Daoy (cell line): Measurements from ENCODE around the gene RPN2. TPM values are rescaled to one million over a fixed set of nuclear protein-coding genes. Genes with fewer than 3 reads are reported as not detected.

Experiments
- DNase-seq: peaks from one replicate; pipeline ENCODE4 v3.0.0-alpha.2; 2015; ENCODE audit warnings: low read depth
- total RNA-seq: library from RNA; depleted of rRNA; stranded (reverse); fragments of >200 nt; shearing (Covaris generic); gene quantifications from 2 replicates; pipeline ENCODE4 v1.2.3, GENCODE V29; 2014

The RPN2 gene
- total RNA-seq, 1 experiment from 2014 or later = 187 TPM

DNA sequence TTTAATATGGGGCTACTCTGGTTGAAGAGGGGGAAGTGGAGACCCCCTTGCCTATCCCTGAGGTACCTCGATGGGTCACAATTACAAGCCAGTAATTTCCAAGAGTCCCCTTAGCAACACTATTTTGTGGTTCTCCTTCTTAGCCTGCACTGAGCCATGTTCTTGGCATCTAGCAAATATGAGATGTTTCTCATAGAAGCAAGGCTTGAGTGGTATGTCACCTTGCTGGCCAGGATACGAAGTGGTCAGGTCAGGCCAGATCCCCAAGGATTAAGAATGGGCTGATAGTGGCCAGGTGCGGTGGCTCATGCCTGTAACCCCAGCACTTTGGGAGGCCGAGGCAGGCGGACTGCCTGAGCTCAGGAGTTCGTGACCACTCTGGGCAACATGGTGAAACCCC, 84.6 kb downstream of the RPN2 start:
- no peak for DNase-seq

DNA sequence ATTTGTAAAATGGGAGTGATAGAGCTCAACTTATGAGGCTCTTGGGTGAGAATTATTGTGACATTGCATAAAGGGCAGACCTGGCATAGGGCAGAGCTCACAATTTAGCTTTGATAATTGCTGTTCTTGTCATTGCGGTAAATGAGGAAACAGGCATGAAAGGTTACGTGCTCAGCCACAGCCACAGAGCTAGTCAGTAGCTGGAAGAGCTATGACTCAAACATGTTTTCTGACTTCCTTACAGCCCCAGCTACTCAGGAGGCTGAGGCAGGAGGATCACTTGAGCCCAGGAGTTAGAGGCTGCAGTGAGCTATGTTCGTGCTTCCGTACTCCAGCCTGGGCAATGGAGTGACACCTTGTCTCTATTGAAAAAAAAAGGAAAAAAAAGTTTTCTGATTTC, 86.0 kb downstream of the RPN2 start:
- peak; percentile 24 for DNase-seq

DNA sequence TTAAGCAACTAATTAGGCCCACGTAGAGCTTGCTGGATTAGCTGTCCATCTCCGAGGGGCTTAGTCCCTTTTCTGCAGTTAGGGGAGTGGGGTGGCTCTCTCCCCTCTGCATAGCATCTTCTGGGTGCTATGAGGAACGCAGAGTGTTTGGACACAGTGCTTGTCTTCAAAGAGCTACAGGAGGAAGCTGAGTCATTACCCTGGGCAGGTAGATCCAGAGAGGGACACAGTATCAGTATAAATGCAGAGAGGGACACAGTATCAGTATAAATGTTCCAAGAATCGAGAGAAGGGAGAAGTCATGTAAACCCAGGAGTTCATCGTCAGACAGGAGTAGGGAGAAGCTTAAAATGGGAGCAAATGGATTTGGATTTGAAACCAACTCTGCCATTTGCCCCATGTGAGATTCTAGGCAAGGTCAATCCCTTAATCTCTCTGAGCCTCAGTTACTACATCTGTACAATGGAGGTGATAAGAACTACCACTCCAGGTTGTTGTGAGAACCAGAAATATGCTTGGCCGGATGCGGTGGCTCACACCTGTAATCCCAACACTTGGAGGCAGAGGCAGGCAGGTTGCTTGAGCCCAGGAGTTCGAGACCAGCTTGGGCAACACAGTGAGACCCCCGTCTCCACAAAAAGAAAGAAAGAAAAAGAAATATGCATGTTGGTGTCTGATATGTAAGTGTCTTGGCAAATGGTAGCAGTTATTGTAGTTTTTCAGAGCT, 88.0 kb downstream of the RPN2 start:
- no peak for DNase-seq

DNA sequence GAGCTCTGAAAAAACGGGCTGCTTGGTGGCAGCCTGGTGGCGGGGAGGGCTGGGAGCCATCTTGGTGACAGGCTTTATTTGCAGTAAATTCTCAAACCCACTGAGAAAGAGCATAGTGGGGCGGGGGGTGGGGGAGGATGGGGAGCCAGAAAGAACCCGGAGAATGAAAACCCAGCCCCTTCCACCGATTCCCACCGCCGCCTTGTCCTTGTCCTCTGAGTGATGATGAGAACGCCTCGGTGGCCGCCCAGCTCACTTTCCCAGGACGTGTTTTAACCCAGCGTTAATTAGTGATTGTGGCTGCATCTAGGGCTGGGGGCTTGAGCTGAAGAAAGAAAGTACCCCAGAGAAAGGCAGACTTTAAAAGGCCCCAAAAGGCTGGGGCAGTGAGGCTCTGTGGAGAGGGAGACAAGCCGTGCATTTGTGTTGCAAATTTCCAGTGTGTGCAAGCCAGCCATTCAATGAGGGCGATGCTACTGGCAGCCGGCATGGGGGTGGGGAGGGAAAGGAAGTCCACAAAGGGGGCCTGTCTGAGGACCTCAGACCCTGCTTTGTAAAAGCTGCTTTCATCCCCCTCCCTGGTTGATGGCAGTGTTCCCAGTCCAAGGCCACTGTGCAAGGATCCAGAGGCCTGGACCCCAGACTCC, 88.7 kb downstream of the RPN2 start:
- DNase-seq = no peak

DNA sequence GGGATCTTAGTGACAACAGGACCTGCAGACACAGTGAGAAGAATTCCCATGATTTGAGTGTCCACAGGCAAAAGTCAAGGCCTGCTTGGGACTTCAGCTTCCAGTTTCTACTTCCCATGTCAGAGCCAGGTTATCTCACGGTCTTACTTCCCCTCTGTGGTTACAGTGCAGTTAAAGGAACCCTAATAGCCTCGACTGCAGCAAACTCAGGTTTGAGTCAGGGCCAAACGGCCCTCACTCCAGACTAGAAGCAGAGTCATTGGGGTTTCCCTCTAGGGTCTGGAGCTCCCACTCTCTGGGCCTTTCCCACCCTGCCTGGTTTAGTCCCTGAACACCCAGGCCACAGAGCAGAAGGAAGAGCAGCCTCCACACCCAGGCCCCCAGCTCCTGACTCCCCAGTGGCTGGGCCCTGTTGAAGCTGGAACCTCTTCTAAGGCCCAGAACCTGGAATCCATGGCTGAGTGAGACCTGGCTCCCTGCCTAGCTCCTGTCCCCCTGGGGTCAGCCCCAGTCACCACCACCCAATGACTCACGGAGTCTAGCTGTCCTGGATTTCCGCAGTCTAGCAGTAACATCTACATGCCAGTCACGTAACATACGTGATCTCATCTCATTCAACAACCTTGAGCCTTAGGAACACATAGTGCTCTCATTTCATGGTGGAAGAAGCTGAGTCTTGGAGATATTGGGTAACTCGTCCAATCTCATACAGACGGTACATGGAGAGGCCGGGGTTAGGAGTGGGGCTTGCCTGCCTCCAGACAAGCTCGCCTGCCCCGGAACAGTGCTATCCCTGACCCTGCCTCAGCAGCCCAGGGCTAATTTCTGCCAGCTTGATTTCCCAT, 91.7 kb downstream of the RPN2 start:
- DNase-seq = peak; percentile 82

DNA sequence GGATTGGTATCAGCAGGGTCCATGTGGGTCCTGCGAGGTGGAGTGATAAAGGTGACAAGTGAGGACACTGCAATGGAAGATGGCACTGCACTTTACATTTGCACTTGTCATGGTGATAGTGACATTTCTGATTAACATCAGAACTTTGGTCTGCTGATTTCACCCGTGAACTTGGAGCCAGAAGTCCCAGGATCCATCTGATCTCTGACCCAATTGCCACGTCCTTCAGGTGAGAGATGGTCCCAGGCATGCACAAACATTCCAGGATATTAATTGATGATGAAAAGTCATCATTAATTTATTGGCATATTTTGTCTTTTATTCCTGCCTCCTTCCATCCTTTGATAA, 92.3 kb downstream of the RPN2 start:
- no peak for DNase-seq

DNA sequence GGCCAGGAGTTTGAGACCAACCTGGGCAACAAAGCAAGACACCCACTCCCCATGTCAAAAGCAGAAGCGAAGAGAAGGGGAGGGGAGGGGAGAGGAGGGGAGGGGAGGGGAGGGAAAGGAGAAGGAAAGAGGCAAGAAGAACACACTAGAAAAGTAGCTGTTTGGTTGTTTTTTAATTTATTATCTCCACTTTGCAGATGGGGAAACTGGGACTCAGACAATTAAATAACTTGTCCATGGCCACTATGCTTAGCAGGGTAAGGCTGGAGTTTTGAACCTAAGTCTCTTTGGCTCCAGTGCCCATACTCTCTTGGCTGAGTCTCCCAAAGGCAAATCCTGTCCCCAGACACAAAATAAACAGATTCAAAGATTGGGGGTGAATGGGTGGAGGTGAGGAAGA, 94.9 kb downstream of the RPN2 start:
- DNase-seq = no peak

DNA sequence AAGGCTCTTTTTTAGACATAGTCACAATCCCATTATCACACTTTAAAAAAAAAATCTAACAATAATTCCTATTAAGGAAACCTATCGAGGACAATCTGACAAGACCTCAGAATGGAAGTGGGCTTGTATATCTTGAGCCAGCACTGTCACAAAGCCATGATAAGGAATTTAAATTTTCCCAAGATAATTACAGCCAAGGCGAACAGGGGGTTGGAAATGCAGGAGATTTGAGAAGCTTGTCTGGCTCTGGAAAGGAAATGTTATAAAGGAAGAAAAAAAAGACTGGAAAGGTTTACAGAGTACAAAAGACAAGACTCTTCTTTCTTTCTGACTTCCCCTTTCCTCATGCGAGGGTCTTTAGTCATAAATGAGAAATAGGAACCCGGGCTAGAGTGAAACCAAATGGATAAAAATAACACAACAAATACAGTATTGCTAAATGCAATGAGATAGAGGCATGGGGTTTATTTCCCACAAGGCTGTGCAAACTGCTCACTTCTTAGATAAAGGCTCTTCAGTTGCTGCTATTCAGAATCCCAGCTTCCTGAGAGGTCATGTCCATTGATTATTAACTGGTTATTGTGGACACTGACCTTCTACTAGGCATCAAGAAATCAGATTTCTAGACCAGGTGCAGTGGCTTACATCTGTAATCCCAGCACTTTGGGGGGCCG, 95.9 kb downstream of the RPN2 start:
- DNase-seq = no peak

DNA sequence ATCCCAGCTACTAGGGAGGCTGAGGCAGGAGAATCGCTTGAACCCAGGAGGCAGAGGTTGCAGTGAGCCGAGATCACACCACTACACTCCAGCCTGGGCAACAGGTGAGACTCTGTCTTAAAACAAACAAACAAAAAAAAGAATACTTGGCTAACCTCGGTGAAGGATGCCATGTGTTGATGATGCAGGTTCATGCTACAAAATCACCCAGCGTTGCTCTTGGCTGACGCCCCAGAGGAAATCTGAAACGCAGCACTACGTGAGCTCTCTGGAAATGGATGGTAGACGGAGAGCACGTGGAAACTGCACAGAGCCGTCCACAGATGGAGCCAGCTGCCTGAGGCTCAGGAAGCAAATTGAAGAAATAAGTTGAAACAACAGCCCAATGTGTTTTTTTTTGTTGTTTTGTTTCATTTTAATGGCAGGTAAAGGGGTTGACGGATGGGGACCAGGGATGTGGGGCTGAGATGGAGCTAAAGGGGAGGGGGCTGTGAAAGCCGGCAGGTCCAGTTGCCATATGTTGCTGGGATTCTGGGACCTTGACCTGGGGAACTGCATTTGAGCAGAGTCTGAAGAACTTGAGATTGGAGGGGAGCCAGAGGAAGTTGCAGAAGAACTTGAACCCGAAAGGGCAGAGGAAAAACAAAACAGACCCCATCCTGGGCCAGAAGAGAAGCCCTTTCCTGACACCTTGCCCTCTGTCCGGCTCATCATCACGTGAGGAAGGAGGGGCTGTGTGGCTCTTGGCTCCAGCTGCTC, 97.5 kb downstream of the RPN2 start:
- DNase-seq = peak; percentile 46

DNA sequence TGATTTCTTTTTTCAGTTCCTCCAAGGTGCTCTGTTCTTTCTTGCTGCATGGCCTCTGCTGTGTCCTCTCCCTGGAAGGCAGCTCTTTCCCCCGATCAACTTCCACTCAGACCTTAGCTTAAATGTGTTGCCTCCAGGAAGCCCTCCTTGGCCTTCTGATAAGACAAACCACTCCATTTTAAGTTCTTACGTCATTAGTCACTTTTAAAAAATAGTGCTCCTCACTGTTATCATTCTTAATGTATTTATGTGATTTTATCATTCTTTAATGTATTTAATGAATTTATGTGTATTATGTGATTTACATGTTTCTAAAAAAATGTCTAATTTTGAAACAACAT, 98.1 kb downstream of the RPN2 start:
- no peak for DNase-seq

DNA sequence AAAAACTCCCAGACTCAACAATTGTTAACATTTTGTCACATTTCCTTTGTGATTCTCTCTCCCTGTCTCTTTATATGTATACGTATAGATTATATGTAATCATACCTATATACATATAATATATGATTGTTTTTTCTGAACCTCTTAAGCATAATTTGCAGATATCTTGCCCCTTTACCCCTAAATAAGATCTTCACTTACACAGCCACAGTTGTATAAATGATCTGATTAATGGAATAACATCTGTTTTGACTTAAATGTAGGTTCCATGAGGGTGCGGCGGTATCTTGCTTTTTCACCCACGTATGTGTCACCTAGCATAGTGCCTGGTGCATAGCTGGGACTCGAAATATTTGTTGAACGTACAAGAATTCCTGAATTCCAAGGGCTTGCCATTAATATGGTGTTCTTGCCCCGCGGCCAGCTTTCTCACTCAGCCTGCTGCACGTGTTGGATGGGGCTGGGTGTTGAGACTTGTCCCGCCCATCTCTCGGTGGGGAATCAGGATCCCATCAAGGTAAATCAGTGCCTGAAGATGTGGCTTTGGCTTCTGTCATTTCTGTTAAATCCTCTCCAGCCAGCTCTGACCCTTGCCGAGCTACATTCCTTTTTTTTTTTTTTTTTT, 99.9 kb downstream of the RPN2 start:
- no peak for DNase-seq

DNA sequence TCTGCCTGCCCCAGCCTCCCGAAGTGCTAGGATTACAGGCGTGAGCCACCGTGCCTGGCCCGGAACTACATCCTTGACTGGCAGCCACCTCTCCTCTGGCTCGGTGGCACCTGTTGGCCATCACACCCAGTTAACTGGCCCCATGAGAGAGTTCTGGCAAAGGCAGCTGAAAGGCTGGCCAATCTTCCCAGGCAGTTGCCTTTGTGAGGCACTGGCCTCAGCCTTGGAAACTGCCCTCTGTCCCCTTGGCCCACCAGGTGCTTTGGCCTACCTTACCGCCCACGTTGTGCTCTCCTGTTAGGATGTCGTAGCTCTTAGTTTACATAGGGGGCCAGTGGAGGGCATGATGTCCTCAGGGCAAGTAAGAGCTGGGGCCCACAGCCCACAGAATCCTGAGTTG, 100.7 kb downstream of the RPN2 start:
- DNase-seq = no peak

DNA sequence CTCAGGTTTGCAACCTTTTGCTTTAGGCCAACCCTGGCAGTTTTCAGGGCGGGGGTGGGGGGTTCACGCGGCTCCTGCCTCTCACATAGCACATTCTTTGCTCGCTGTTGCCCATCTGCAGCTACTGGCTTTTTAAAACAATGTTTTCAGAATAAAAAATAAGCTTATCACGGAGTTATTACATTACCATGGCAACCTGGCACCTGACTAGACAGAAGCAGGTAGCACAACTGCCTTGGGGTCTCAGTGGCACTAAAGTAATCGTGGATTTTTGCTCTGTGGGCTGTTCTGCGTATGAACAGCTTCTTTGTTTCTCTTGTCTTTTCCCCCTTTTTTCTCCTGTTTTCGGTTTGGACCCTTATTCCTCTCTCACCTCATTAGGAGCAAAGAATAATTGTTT, 101.3 kb downstream of the RPN2 start:
- no peak for DNase-seq

DNA sequence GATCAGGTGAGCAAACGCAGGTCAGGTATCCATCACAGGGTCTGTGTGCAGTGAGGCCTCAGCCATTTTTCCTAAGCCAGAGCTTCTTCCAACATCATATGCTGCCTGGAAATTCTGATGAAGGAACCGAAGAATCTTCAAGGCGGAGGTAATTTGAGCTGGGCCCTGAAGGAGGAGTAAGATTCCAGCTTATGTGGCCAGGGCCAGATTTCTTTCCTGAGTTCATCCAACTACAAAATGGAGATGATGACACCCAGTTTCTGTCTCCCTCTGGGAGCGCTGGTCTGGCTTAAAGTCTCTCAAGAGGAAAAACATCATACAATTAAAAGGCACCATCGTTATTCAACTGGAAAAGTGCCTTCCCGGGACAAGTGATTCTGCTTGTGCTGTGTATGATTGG, 103.4 kb downstream of the RPN2 start:
- DNase-seq = peak; percentile 15

DNA sequence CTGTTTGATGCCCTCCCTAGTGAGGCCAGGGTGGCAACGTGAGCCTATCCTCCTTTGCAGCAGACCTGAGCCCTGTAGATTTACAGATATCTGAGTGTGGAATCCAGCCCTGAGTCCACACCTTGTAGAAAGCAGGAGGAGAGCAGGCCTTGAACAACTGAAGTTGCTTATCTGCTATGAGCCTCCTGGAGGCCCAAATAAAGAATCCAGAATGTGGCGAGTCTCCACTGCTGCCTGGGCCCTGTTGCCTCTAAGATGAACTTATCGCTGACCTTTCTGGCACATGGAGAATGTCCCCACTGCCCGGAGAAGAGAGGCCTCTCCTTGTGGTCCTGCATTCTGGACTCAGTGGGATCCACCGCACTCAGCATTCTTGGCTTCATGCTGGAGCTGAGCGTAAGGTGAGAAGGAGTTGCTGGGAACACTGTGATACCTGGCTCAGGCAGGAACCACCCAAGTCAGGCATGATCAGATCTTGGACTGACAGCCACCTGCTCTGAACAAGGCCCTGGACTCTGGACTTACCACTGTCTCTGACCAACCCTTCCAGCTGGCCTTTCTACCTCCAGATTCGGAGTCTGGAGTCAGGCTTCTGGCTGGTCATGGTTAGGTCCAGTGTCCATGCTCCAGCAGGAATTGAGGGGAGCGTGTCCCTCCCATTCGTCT, 104.5 kb downstream of the RPN2 start:
- no peak for DNase-seq

DNA sequence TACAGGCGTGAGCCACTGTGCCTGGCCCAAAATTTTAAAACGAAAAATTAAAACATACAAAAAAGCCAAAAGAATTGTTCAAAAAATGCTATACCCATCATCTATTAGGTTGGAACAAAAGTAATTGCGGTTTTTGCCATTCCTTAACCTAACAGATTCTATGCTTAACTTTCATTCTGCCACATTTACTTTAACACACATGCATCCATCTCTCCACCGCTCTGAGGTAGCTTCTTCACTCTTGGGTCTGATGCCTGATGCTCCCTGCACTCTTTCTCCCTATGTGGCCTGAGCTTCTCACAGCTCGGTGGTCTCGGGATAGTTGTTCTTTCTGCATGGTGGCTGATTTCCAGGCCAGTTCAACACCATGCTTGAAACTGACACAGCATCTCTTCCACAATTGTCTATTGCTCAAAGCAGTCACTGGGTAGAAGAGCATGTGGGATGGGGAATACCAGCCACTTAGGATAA, 105.6 kb downstream of the RPN2 start:
- DNase-seq = no peak

DNA sequence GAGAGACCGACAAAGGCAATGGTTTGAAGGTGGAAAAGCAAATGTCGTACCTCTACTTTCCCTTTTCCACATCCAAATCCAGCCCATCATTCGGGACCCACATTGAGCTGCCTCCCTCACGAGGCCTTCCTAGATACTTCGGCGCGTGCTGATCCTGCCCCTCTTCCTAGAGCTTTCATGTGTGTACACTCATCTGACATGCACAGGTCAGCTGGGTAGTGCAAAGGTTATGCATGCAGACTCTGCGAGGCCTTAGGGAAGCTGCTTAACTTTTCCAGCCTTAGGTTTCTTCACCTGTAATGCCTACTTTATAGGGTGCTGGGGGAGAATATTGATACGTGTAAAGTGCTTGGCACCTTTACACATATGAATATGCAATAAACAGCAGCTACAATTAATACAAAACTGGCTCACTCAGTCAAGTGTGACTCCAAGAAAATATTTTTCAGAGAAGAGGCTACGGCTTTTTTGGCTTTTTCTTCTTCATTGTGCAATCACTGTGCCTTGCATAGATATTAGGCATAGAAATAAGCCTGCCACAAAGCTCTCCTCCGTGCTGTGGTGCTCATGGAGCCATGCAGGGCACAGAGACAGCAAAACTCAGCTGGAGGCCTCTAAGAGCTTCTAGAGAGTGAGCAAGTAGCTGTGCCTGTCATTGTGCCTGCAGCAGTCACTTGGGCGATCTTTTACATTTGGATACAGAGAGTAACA, 106.7 kb downstream of the RPN2 start:
- DNase-seq = no peak

DNA sequence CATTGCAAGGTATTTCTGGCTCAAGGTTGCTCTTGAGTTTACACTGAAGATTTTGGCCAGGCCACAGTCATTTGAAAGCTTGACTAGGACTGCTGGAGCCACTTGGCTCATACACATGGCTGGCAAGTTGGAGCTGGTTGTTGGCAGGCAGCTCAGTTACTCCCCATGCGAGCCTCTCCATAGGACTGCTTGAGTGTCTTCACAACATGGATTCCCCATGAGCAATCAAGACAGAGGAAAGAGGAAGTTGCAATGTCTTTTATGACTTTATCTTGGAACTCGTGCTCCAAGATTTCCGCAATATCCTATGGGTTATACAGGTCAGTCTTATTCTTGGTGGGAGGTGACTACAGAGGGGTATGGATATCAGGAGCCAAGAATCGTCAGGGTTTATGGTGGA, 109.0 kb downstream of the RPN2 start:
- DNase-seq = no peak

DNA sequence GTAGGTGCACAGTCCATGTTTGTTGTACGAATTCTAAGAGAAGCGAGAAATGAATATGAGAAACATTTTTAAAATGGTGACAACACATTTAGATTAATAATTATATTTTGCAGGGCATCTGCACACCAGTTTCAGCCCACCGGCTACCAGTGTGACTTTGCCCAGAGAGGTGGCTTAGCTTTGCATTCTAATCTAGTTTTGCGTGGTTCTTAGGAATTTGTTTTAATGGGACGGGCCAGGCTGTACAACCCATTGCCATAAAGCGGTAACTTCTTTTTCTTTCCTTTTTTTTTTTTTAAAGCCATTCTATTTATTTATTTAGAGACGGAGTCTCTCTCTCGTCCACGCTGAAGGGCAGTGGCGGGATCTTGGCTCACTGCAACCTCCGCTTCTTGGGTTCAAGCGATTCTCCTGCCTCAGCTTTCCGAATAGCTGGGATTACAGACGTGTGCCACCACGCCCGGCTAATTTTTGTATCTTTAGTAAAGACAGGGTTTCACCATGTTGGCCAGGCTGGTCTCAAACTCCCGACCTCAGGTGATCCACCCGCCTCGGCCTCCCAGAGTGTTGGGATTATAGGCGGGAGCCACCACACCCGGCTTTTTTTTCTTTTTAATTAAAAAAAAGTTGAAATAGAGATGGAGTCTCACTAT, 111.2 kb downstream of the RPN2 start:
- DNase-seq = no peak
